Gastrocnemius medialis (tissue), 4 donors: ENCODE data around the gene KCNQ5. TPM values are rescaled to one million over a fixed set of nuclear protein-coding genes. Genes with fewer than 3 reads are reported as not detected.
"Not testable (repeated sequence)": the region's sequence is repeated elsewhere in the genome, so short reads cannot be mapped to it uniquely, and the experiment has no call there.

Experiments
- ATAC-seq, 2 donors: fragments of 150-250 bp; one replicate each; pipeline ENCODE4 v1.9.1; 2016
- DNase-seq, 2 donors: peaks; one replicate each; pipeline ENCODE4 v3.0.0-alpha.2; 2019
- H3K27ac ChIP-seq, 4 donors: fragments of 200-600 bp; sonication (generic); 1 replicate in 1 of 4; 2 replicates in 3 of 4; pipeline ENCODE4 v1.5.1; 2016 to 2018; ENCODE audit warnings: mild to moderate bottlenecking in 2 of 4, moderate library complexity in 1 of 4
- H3K27me3 ChIP-seq, 3 donors: fragments of 200-600 bp; sonication (generic) in 2 of 3; 1 replicate in 1 of 3; 2 replicates in 2 of 3; pipeline versions ENCODE4 v1.5.1 to v1.6.0; 2016 to 2019; ENCODE audit warnings: mild to moderate bottlenecking in 1 of 3, moderate library complexity in 1 of 3
- H3K36me3 ChIP-seq, 2 donors: fragments of 200-600 bp; sonication (generic) in 1 of 2; one replicate each; pipeline ENCODE4 v1.5.1; 2017 to 2018
- H3K4me1 ChIP-seq, 2 donors: fragments of 200-600 bp; sonication (generic) in 1 of 2; one replicate each; pipeline ENCODE4 v1.5.1; 2016 to 2017; ENCODE audit warnings: mild to moderate bottlenecking in 2 of 2
- H3K4me3 ChIP-seq, 4 donors: fragments of 200-600 bp; sonication (generic) in 3 of 4; 1 replicate in 1 of 4; 2 replicates in 3 of 4; pipeline ENCODE4 v1.5.1; 2016 to 2019; ENCODE audit warnings: mild to moderate bottlenecking in 2 of 4
- H3K9me3 ChIP-seq, 3 donors: fragments of 200-600 bp; sonication (generic) in 2 of 3; 1 replicate in 1 of 3; 2 replicates in 2 of 3; pipeline ENCODE4 v1.5.1; 2016 to 2019
- POLR2A ChIP-seq, 2 donors: fragments of 450-650 bp; IDR thresholded peaks; one replicate each; pipeline ENCODE4 v1.6.1; 2017; ENCODE audit warnings: antibody characterized with exemption in 2 of 2, mild to moderate bottlenecking in 2 of 2, moderate library complexity in 2 of 2
- in situ Hi-C, 4 donors: fragments of 200-750 bp; cut with MboI; loops; one replicate each; pipeline versions ENCODE4 v1.15.0 to v1.8.0; 2017; ENCODE audit warnings: low sequenced_read_pairs in 4 of 4
- intact Hi-C: fragments of 100-400 bp; cut with DNase I; formaldehyde crosslinking; loops from one replicate; pipeline ENCODE4 v1.15.1; 2023; ENCODE audit warnings: low total_unique reads
- total RNA-seq, 4 donors: library from RNA; depleted of rRNA; stranded (reverse); fragments of >200 nt; gene quantifications; one replicate each; pipeline versions ENCODE4 v1.1.0 to v1.2.3, GENCODE V29; 2016
- TF ChIP-seq, protein P1 (sequence below), 5 experiments: fragments of 450-650 bp in 3 of 5; fragments of 200-600 bp in 2 of 5; sonication (generic) in 2 of 5; IDR thresholded peaks in 4 of 5; conservative IDR thresholded peaks in 1 of 5; 1 replicate in 4 of 5; 2 replicates in 1 of 5; pipeline ENCODE4 v1.5.1; 2016 to 2019; ENCODE audit warnings: antibody characterized with exemption in 5 of 5, mild to moderate bottlenecking in 3 of 5, moderate library complexity in 3 of 5

Gene KCNQ5
- total RNA-seq, 4 donors from 2014 or later = 5.3 to 19.3 (median 15.1) TPM

DNA sequence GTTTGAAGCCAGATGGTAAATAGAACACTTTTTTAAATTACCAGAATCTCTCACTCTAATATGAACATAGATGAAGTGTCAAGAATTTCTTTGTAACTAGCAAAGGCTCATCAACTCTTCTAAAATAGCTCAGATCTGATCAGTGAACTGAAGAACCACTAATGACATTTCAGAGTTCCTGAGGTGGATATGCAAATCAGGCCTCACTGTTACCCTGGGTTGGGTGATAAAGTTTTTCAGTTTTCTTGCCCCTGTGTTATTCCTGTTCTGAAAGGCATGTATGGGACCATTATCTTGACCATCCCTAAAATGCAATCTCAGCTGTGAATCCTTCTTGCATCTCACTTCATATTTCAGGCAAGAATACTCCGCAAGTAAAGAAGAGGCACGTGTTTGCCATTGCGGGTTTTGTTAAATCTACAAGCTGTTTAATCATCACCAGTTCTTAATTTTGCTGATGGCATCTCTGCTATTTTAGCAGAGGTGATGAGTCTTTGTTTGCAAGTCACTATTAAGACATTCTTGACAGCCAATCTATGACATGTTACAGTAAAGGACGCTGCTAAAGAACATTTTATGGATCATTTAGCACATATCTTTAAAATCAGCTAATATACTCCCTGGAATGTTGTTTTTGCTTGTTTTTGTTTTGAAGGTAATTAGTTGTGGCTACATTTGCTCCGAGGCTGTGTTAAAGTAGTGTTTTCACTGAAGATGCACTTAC is 555.5 kb downstream of the KCNQ5 start:
- TF ChIP-seq POLR2A (IDR thresholded peaks at IDR 0.05) = no peak
- TF ChIP-seq, protein P1, sequence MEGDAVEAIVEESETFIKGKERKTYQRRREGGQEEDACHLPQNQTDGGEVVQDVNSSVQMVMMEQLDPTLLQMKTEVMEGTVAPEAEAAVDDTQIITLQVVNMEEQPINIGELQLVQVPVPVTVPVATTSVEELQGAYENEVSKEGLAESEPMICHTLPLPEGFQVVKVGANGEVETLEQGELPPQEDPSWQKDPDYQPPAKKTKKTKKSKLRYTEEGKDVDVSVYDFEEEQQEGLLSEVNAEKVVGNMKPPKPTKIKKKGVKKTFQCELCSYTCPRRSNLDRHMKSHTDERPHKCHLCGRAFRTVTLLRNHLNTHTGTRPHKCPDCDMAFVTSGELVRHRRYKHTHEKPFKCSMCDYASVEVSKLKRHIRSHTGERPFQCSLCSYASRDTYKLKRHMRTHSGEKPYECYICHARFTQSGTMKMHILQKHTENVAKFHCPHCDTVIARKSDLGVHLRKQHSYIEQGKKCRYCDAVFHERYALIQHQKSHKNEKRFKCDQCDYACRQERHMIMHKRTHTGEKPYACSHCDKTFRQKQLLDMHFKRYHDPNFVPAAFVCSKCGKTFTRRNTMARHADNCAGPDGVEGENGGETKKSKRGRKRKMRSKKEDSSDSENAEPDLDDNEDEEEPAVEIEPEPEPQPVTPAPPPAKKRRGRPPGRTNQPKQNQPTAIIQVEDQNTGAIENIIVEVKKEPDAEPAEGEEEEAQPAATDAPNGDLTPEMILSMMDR (IDR thresholded peaks at IDR 0.05 in 4 of 5, conservative IDR thresholded peaks at IDR 0.05 in 1 of 5) = no peak
- ATAC-seq = no peak
- Histone ChIP-seq H3K9me3 (no peaks in the 10 kb centered on the region), H3K27ac (no peak overlapping the region), H3K4me1 (peaks cover 7% of the 10 kb centered on the region in 2 donors), H3K36me3 (no peaks in the 10 kb centered on the region), H3K27me3 (no peaks in the 10 kb centered on the region), H3K4me3 (no peak overlapping the region)
- intact Hi-C loops (no loop called here), in situ Hi-C loops (loop anchor here in 1 of 4 donors (5.0 kb wide), 1 partner anchor 765 kb away; no protein-coding TSS in a partner anchor)
- no peak for DNase-seq

DNA sequence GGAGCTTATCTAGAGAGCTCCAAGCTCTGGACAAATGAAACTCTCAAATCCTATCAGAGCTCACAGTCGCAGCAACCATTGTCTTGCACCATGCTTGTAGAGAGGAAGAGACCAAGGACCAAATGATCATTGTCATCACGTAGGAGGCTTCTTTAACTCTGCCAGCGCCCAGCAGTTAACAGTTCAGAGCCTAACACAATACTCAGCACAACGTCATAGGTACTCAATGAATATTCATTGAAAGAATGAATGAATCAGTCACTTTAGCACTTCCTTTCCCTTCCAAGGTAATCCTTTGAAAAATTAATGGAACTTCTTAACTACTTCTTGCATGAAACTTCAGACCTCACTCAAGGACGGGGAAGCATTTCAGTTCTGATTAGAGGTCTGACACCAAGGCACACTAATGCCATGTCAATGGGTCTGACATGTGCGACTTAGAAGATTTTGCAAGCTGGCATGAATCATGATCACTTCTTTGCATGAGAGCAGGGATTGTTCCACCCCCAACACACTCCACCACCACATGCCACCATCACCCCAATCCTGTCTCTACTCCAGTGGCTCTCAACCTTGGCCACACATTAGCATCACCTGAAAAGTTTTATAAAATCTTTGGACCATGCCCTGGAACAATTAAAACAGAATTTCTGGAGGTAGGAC is 558.3 kb downstream of the KCNQ5 start:
- TF ChIP-seq, protein P1 (IDR thresholded peaks at IDR 0.05 in 4 of 5, conservative IDR thresholded peaks at IDR 0.05 in 1 of 5) = no peak
- TF ChIP-seq POLR2A (IDR thresholded peaks at IDR 0.05) = no peak
- no peaks in the 10 kb centered on the region for H3K27me3 ChIP-seq
- H3K36me3 ChIP-seq = no peaks in the 10 kb centered on the region
- intact Hi-C loops (loop anchor here (2.0 to 5.0 kb wide), 2 partner anchors 49 to 558 kb away; partner anchors contain the start of gene KCNQ5), in situ Hi-C loops (no loop called here)
- H3K9me3 ChIP-seq = no peaks in the 10 kb centered on the region
- H3K4me3 ChIP-seq = peak overlapping the region in 2 of 4 donors; percentile 21 to 33
- peak overlapping the region in 3 of 4 donors; percentile 15 to 62 (median 44) for H3K27ac ChIP-seq
- ATAC-seq (peak in 1 of 2 donors; percentile 17), DNase-seq (no peak)
- peaks cover 7 to 10% of the 10 kb centered on the region in 2 donors for H3K4me1 ChIP-seq

DNA sequence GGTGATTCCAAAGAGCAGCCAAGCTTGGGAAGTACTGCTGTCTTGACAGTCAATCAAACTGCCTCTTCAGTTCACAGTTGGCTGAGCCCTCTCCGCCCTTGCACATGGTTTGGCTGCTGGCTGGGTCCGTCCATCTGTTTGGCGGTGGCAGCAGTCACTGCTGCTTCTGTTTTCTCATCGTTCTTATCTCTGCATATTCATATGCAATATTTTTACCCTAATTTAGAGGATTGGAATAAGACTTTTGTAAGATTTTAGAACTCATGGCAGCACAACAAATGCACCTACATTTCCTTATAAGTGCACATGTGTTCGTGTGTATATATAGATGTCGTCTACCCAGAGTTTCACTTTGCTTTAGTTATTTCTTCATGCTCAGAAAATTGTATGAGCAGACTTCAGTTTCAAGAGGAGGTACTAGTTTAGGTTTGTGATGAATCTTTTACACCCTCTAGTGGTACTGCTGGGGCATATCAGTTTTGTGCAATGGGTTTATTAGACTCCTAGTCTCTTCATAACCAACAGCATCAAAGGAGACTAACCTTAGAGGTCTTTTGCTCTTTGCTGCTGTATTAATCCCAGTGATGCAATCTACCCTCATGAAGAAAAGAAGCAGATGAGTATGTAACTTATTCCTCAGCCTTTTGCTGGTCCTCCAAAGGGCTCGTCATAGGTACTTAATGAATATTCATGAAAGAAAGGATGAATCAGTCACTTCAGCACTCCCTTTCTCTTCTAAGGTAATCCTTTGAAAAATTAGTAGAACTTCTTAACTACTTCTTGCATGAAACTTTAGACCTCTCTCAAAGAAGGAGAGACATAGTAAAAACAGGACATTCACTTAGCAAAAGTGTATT is 559.1 kb downstream of the KCNQ5 start:
- peak overlapping the region in 3 of 4 donors; percentile 11 to 33 (median 21) for H3K4me3 ChIP-seq
- H3K9me3 ChIP-seq = no peaks in the 10 kb centered on the region
- H3K36me3 ChIP-seq = no peaks in the 10 kb centered on the region
- in situ Hi-C loops (no loop called here), intact Hi-C loops (loop anchor here (1.0 to 5.0 kb wide), 3 partner anchors 50 to 769 kb away; partner anchors contain the start of gene KCNQ5)
- ATAC-seq (peak; percentile 91 to 95), DNase-seq (peak in 1 of 2 donors; percentile 30)
- peaks cover 7 to 10% of the 10 kb centered on the region in 2 donors for H3K4me1 ChIP-seq
- TF ChIP-seq, protein P1 (IDR thresholded peaks at IDR 0.05 in 4 of 5, conservative IDR thresholded peaks at IDR 0.05 in 1 of 5) = peak; percentile 58 to 89 (median 76)
- TF ChIP-seq POLR2A (IDR thresholded peaks at IDR 0.05) = no peak
- H3K27me3 ChIP-seq = no peaks in the 10 kb centered on the region
- peak overlapping the region in 3 of 4 donors; percentile 15 to 62 (median 44) for H3K27ac ChIP-seq

DNA sequence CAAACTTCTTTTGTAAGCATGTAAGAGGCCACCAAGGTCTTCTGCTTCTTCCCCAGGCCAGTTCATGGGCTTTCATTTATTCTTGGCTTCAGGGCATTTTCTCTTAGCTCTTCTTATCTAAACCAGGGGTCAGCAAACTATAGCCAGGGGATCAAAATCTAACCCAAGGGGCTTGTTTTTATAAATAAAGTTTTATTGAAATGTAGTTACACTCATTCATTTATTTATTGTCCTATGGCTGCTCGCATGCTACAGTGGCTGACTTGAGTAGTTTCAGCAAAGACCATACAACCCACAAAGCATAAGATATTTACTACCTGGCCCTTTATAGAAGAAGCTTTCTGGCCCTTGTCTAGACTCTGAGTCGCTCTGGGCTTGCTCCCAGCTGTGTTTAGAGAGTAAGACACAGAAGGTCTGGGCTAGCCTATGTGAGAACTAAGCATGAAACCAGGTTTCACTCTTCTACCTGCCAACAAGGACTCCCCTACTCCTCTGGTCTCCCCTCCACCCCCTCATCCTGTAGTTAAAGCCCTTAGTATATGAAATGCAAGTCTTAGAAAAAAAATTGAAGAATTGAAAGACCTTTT is 560.2 kb downstream of the KCNQ5 start:
- H3K36me3 ChIP-seq = no peaks in the 10 kb centered on the region
- no peak overlapping the region for H3K27ac ChIP-seq
- no peak for TF ChIP-seq POLR2A (IDR thresholded peaks at IDR 0.05)
- TF ChIP-seq, protein P1 (IDR thresholded peaks at IDR 0.05 in 4 of 5, conservative IDR thresholded peaks at IDR 0.05 in 1 of 5) = no peak
- no peaks in the 10 kb centered on the region for H3K27me3 ChIP-seq
- no peak overlapping the region for H3K4me3 ChIP-seq
- peaks cover 7 to 10% of the 10 kb centered on the region in 2 donors for H3K4me1 ChIP-seq
- ATAC-seq (no peak), DNase-seq (no peak)
- intact Hi-C loops = loop anchor here (5.0 kb wide), 1 partner anchor 560 kb away; the partner anchor contains the start of gene KCNQ5
- H3K9me3 ChIP-seq = no peaks in the 10 kb centered on the region
- in situ Hi-C loops = no loop called here

DNA sequence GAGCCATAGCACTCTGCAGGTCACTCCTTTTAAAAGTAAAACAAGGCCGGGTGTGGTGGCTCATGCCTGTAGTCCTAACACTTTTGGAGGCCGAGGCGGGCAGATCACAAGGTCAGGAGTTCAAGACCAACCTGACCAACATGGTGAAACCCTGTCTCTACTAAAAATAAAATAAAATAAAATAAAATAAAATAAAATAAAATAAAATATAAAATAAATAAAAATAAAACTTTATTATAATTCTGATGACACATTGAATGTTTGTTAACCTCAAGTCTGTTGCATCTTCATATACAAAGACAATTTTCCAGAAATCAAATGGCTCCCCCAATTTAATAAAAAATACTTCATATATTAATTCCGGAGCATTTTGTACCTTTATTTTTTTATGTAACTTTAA is 571.4 kb downstream of the KCNQ5 start:
- H3K4me3 ChIP-seq, ATAC-seq, H3K27ac ChIP-seq, in situ Hi-C loops, DNase-seq, intact Hi-C loops, H3K27me3 ChIP-seq, H3K9me3 ChIP-seq, H3K4me1 ChIP-seq: not testable (repeated sequence)
- peaks cover 0 to 18% of the 10 kb centered on the region in 2 donors for H3K36me3 ChIP-seq
